NCI-H2107 treated with DMSO at 0.1 percent for 48 hours (cell line): Measurements from ENCODE around the gene CHTF18.
"Not testable (repeated sequence)": the region's sequence is repeated elsewhere in the genome, so short reads cannot be mapped to it uniquely, and the experiment has no call there.

Experiments used
- DNase-seq: peaks from one replicate; lab custom pipeline; 2025; ENCODE audit not compliant: unreplicated experiment; lab: John Stamatoyannopoulos, UW

The CHTF18 gene

DNA sequence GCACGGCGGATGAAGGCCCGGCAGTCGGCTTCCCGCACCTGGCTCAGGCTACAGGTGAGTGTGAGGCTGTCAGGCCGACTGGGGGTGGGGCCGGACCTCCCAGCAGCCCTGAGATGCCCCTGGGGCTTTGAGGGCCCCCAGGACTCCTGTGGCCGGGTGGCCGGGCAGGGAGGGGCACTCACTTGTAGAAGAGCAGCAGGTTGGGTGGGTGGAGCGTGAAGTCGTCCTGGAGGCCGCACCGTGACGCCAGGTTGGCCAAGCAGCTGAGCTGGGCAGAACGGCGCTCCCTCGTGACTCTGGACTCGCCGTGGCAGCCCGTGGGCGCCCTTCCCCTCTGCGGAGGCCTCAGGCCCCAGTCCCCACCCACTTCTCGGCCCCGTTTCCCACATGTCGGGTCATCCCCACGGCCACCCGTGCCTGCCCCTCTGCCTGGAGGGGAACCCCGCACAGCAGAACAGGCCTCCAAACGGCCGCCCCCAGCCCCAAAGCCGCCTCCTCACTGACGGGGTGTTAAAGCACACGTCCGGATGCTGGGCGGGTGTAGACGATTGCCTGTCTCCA lies 13.1 kb upstream of the CHTF18 start:
- no peak for DNase-seq

DNA sequence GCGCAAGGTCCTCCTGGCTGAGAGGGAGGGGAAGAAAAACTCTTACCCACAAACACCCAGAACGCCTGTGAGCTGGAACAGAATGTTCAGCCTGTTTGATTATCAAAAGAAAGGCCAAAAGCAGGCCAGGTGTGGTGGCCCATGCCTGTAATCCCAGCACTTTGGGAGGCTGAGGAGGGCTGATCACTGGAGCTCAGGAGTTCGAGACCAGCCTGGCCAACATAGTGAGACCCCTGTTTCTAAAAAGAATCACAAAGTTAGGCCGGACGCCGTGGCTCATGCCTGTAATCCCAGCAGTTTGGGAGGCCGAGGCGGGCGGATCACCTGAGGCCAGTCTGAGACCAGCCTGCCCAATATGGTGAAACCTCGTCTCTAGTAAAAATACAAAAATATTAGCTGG lies 12.1 kb upstream of the CHTF18 start:
- DNase-seq, result not testable (repeated sequence)

DNA sequence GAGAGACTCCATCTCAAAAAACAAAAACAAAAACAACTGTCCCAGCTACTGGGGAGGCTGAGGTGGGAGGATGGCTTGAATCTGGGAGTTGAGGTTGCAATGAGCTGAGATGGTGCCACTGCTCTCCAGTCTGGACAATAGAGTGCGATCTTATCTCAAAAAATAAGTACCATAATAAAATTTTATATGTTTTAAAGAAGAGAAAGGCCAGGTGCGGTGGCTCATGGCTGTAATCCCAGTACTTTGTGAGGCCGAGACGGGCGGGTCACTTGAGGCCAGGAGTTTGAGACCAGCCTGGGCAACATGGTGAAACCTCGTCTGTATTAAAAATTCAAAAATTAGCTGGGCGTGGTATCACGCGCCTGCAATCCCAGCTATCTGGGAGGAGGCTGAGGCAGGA lies 11.6 kb upstream of the CHTF18 start:
- no peak for DNase-seq

DNA sequence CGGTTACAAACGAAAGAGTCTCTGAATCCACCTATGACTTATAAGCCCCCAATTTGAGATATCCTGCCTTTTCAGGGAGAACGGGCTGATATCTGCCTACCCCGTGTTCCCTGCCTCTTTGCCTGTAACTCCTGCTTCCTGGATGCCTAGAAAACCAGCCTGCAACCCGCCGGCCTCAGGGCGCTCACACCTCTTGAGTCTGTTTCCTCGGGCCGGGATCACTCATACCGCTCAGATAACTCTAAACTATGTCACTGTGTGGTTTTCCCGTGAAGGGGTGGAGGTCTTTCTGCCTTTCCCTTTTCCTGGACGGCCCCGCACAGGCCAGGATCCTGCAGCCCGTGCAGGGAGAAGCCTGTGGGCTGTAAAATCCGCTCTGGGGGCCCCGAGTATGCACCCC lies 10.6 kb upstream of the CHTF18 start:
- no peak for DNase-seq

DNA sequence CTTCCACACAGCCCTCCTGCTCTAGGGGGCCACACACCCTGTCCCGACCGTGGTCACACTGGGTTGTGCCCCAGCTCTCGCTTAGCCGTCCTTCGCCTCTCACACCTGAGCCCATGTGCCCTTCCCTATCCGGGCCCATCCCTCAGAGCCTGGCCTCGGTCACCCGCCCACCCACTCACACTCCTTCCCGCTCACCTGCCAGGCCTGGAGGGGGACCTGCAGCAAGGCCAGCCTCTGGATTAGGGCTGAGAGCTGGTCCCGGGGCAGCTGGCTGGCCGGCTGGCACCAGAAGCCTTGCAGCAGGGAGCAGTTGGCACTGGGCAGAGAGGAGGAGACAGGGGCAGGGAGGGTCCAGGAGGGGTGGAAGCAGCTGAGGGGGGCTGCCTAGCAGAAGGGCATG lies 10.0 kb upstream of the CHTF18 start:
- no peak for DNase-seq

DNA sequence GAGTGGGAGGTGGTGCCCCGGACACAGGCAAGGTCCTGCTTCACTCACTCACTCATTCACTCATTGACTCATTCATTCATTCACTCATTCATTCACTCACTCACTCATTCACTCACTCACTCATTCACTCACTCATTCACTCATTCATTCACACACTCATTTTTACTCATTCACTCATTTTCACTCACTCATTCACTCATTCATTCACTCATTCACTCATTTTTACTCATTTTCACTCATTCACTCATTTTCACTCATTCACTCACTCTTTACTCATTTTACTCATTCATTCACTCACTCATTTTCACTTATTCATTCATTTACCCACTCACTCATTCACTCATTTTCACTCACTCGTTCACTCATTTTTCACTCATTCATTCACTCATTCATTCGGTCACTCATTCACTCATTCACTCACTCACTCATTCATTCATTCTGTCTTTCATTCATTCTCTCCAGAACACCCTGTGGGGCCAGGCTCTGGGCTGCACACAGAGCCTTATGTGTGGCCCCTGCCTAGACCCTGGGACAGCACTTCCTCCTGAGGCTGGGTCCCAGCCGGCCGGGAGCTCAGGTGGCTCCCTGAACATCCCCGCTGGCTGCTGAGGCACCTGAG lies 9.4 kb upstream of the CHTF18 start:
- DNase-seq, result no peak

DNA sequence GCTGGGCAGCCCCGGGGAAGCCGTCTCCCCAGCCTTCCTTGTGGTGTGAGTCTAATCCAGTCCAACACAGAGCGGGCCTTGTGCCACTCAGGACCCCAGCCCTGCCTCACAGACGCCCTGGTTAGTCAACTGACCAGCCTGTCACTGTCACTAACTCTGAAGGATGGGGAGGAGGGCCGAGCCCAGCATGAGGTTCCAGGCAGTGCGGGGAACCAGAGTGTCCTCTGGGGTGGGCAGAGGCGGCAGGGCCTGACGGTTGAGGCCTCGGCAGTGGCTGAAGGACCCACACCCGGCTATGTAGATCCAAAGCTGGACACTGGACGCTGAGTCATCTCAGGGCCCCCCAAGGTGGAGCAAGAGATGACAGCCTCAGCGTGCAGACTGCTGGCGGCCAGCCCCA lies 8.9 kb upstream of the CHTF18 start:
- DNase-seq, result no peak

DNA sequence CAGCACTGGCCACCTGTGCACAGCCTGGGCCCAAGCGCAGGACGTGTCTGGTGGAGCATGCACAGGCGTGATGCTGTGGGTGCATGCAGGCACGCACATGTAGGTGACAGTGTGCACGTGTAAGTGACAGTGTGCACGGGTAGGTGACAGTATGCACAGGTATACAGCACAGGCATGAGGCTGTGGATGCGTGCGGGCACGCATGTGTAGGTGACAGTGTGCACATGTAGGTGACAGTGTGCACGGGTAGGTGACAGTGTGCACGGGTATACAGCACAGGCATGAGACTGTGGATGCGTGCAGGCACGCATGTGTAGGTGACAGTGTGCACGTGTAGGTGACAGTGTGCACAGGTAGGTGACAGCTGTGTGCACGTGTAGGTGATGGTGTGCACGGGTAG lies 8.1 kb upstream of the CHTF18 start:
- DNase-seq, result no peak

DNA sequence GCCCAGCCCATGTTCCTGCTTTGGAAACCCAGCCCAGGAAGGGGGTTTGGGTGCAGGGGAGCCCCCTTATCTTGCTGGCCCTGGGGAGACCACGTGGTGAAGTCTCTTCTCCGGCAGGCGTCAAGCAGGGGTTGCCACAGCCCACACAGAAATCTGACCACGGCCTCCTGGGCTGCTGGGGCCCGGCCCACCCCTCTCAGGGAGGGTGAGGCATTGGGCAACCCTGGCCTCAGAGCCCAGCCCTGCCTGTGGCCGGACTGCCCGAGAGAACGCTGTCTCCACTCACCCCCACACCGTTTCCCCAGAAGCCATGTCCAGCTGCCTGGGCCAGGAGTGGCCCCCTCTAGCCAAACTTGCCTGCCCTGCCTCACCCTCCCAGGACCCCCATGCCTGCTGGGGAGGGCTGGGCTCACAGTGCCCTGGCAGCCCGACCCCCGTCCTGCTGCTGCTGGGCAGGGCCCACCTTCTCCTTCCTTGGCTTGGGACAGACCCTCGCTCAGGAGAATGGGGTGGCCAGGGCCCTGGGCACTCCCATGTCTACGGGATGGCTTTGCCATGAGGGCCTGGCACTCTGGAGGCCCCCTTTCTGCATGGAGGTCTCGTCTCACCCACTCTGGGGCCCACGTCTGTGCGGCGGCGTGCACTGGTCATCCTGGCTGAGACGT lies 6.9 kb upstream of the CHTF18 start:
- no peak for DNase-seq

DNA sequence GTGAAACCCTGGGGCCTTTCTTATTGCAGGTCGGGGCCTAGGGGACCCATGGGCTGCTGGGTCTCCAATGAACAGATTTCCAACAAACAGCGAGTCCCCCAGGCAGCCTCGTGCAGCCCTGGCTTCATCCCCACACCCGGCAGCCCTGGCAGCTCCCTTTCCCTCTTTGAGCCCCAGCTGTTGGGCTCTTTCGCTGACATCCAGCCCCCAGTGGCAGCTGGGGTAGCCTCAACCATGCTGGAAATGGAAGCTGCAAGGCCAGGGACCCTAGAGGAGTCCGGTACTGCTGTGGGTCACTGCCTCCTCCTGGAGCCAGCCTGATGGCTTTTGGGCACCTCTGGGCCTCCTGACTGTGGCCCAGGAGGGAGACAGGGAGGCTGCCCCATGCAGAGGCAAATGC lies 6.2 kb upstream of the CHTF18 start:
- DNase-seq, result no peak

DNA sequence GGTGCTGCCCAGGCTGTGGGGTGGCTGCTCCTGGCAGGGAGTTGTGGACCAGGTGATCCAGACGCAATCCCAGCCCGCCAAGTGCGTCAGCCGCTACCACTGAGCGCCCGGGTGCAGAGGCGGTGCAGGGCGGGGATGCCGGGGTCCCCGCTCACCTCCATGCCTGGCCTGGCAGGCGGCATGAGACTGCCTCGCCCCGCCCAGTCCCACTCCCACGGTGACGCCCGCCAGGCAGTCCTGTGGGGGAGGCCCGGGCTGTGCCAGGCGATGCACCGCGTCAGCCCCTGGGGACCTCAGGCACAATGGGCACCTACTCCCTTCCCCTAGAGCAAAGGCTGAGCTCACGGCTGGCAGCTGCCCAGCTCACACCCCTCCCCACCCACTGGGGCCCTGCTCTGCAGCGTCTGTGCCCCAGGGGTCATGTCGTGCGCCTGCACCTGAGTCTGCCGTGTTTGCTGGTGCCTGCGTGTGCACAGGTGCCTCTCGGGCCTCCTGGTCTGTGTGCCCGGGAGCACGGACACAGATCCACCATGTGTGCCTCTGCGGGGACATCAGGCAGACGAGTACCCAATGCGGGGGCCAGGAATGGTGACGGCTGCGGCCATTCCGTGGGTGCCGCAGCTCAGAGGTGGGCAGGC lies 5.5 kb upstream of the CHTF18 start:
- DNase-seq, result peak; percentile 86

DNA sequence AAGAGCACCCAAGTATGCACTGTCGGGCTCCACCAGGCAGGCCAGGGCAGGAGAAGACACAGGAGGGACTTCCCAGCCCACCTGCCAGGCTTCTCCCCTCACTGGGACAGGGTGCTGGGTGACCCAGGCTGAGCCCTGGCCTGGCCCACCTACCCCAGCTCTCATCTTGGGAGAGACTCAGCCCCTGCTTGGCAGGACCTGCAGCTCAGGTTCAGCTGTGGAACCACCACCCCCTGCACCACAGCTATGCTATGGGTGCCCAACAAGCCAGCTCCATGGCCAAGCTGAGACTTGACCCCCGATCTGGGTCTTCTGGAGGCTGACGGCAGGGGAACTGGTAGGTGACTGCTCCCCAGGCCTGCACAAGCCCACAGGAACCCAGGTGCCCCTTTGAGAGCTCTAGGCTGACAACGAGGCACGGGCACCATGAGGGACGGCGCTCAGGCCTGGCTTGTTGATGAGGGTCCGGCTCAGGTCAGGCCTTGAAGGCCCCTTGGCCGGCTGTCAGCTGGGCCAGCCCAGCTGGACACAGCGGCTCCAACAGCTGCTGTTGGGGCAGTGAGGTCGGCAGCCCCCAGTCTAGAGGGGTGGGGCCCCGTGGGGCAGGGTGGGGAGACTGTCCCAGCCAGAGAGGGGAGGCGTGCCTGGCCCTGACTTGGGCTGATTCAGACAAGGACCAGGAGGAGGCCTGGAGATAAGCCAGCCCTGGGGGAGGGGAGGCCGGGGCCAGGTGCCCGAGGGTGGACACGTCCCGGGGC lies 4.8 kb upstream of the CHTF18 start:
- DNase-seq, result no peak

DNA sequence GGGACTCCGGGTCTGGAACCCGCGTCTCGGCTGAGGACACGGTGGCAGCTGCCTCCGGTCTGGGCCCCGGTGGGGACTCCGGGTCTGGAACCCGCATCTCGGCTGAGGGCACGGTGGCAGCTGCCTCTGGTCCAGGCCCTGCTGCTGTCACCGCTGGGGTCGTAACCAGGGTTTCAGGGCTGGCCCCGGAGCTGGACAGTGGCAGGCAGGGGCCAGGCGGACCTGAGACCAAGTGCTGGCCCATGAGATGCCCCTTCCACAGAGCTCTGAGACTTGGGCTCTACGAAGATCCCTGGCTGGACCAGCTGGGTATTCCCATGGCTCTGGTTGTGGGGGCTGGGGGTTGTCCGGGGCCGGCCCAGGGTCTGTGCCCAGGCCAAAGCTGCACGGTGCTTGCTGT lies 4.0 kb upstream of the CHTF18 start:
- no peak for DNase-seq

DNA sequence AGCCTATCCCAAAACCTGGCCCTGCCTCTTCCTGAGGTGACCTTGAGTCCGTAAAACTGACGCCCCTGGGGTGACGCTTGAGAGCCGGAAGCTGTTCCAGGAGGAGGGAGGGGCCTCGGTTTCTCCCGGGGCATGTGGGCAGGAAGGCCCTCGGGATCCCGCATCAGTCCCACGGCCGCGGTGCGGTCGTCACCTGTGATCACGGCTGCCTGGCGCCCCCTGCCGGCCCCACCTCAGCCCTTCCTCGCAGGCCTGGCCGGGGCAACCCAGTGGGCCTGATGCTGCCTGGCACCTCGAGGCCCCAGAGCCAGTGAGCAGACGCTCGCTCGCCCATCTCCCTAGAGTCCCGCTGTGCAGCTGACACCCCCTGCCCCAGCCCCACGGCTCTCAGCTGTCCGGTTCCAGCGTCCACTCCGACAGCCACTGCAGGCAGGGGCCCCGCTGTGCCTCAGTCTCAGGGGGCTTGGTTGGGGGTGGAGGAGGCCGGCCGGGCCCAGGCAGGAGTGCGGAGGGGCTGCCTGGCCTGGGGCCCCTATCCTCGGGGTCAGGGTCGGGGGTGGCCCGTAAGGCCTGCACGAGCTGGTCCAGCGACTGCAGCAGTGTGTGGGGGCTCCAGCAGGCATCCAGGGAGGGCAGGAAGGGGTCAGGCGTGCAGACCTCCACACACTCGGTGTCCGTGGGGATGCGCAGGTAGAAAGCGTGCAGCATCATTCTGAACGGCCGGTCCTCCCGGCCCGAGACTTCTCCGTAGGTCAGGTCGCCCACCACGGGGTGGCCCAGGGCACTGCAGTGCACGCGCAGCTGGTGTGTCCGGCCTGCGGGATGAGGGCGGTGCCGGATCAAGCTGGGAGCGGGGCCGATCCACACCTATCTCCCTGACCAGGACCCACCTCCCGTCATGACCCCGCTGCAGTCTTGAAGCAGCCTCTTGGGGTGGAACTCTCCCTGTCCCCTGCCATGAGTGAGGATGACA lies 2.6 kb upstream of the CHTF18 start:
- DNase-seq, result no peak

DNA sequence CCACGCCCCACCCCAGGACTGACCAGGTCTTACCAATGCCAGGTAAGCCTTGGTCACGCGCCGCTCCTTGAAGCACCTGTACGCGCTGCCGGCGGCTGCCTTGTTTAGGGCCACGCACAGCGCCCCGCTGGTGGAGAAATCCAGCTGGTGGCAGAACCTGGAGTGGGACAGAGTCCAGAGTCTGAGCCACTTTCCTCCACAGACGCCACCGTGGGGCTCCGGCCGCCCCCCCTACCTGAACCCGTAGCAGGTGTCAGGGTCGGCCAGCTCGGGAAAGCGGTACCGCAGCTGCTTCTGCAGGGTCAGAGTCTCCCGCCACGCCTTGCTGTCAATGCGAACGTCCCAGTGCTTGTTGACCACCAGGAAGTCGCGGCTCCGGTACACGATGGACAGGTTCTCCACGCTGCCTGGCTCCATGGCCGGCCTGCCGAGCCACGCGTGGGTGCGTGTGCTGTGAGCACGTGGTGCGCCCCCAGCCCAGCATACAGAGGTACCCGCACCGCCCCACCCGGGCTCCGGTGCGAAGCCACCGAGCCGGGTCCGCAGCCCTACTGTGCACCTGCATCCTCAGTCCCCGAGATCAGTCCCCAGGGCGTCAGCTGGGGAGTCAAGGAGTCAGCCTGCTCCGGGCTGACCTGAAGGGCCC lies 976 bp upstream of the CHTF18 start:
- DNase-seq, result no peak

DNA sequence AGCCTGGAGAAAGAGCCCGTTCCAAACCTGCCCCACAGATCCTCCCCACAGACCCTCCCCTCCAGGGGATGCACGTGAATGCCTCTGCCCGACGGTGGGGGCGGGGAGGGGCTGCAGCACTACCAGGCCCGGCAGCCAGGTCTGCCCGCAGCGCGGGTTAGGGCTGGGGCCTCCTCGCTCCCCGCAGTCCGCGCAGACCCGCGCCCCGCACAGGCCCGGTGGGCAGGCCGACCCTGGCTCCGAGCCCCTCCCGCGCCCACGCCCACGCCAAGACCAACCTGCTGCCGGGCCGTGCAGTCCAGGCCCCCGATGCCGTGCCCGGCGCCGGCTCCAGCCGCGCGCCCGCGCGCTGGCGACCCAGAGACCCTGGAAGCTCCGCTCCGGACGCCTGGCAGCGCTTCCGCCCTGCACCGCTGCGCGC lies 432 bp upstream of the CHTF18 start, which contains the start of gene RPUSD1:
Gene RPUSD1 (minus strand): TSS at position 404 of the 421 bp plus-strand sequence. CDS start 644 bp downstream, outside the sequence.
- no peak for DNase-seq

DNA sequence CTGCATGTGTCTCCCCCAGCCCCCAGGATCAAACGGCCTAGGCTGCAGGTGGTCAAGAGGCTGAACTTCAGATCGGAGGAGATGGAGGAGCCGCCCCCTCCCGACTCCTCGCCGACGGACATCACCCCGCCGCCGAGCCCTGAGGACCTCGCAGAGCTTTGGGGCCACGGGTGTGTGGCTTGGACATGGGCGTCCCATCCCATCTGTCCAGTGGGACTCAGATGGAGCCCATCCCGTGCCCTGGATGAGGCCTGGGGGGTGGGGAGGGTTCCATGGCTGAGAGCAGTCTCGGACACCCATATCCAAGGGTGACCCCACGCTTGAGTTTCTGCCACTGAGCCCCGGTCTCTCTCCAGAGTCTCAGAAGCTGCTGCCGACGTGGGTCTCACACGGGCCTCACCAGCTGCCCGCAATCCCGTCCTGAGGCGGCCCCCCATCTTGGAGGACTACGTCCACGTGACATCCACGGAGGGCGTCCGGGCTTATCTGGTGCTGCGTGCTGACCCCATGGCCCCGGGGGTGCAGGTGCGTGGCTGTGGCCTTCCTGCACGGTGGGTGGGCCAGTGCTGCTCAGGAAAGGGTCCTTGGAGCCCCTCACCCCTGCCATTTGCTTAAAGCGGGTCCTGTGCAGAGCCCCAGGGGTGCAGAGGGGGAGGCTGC lies 901 bp downstream of the CHTF18 start:
- DNase-seq, result no peak

DNA sequence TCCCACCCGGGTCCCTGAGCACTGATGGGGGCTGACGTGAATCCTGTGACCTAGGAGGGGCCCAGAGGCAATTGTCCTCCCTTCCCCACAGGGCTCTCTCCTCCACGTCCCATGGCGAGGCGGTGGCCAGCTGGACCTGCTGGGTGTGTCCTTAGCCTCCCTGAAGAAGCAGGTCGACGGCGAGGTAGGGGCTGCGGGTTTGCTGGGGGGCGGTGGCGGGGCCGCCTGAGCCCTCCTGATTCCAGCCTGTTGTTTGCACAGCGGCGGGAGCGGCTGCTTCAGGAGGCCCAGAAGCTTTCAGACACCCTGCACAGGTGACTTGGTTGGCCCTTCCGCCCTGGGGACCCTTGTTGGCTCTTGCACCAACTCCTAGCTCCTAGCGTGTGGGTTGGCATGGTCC lies 1.7 kb downstream of the CHTF18 start:
- DNase-seq, result no peak

DNA sequence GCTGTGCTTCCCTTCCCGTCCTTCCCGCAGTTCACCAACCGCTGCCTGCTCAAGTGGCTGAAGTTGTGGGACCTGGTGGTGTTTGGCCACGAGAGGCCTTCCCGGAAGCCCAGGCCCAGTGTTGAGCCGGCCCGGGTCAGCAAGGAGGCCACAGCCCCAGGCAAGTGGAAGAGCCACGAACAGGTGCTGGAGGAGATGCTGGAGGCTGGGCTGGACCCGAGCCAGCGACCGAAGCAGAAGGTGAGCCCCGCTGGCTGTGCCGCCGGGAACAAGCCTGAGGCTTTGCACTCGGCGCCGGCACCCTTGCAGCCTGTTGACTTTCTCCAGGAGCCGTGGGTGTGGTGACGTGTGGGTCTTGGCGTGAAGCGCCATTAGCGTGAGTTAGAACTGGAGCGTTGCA lies 2.7 kb downstream of the CHTF18 start:
- DNase-seq, result no peak
